ENCODE results near the gene EPHA4.

- TF ChIP-seq, protein P1, sequence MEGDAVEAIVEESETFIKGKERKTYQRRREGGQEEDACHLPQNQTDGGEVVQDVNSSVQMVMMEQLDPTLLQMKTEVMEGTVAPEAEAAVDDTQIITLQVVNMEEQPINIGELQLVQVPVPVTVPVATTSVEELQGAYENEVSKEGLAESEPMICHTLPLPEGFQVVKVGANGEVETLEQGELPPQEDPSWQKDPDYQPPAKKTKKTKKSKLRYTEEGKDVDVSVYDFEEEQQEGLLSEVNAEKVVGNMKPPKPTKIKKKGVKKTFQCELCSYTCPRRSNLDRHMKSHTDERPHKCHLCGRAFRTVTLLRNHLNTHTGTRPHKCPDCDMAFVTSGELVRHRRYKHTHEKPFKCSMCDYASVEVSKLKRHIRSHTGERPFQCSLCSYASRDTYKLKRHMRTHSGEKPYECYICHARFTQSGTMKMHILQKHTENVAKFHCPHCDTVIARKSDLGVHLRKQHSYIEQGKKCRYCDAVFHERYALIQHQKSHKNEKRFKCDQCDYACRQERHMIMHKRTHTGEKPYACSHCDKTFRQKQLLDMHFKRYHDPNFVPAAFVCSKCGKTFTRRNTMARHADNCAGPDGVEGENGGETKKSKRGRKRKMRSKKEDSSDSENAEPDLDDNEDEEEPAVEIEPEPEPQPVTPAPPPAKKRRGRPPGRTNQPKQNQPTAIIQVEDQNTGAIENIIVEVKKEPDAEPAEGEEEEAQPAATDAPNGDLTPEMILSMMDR (IDR thresholded peaks at IDR 0.05), result no peak
- TF ChIP-seq REST (IDR thresholded peaks at IDR 0.05; ENCODE audit: insufficient read depth in 1 of 2, low read depth in 2 of 2, low read length in 1 of 2) (no peak), POLR2AphosphoS5 (IDR thresholded peaks at IDR 0.05; ENCODE audit: low read depth, low read length) (no peak), SIN3A (IDR thresholded peaks at IDR 0.05; ENCODE audit: borderline replicate concordance, insufficient read depth, low read depth, low read length) (no peak), TCF7L2 (IDR thresholded peaks at IDR 0.05; ENCODE audit: low read depth, low read length) (no peak)
These were observed 201.8 kb downstream of the EPHA4 start for GRCh38 chr2:221370076-221370856.

Data from Panc1 (cell line).